Left lung (tissue), 10 donors: ENCODE results near the gene DIP2C. TPM values are rescaled to one million over a fixed set of nuclear protein-coding genes. Genes with fewer than 3 reads are reported as not detected.
A peak's percentile ranks its signal among the peaks of the same experiment; 100 is the strongest.

ENCODE experiments used
- ATAC-seq: fragments of 200-7000 bp; cut with Tn5 transposase; one replicate; pipeline ENCODE4 v1.9.1; 2020; ENCODE audit warnings: moderate library complexity
- DNase-seq, 4 donors: peaks; one replicate each; pipeline ENCODE4 v3.0.0-alpha.2; 2013 to 2020
- H3K27ac ChIP-seq, 2 donors: fragments of 200-600 bp; sonication (generic) in 1 of 2; one replicate each; pipeline versions ENCODE4 v1.5.0 to v1.8.0; 2020 to 2021
- H3K27me3 ChIP-seq, 2 donors: fragments of 200-600 bp; sonication (generic) in 1 of 2; one replicate each; pipeline versions ENCODE4 v1.5.0 to v1.8.0; 2020 to 2021
- H3K36me3 ChIP-seq, 2 donors: fragments of 200-600 bp; sonication (generic) in 1 of 2; one replicate each; pipeline versions ENCODE4 v1.5.0 to v1.8.0; 2020 to 2021
- H3K4me1 ChIP-seq, 2 donors: fragments of 200-600 bp; one replicate each; pipeline ENCODE4 v1.8.0; 2021
- H3K4me3 ChIP-seq, 2 donors: fragments of 200-600 bp; sonication (generic) in 1 of 2; one replicate each; pipeline versions ENCODE4 v1.5.0 to v1.8.0; 2020 to 2021; ENCODE audit warnings: mild to moderate bottlenecking in 1 of 2
- H3K9me3 ChIP-seq, 2 donors: fragments of 200-600 bp; sonication (generic) in 1 of 2; one replicate each; pipeline versions ENCODE4 v1.5.0 to v1.8.0; 2020 to 2021
- intact Hi-C, 2 donors: fragments of 100-400 bp; cut with DNase I; formaldehyde crosslinking; loops; one replicate each; pipeline versions ENCODE4 v1.11.2 to v1.14.2; 2022
- polyA plus RNA-seq, 6 donors: library from polyadenylated mRNA; unstranded; fragments of 120-200 nt; gene quantifications; one replicate each; pipeline ENCODE4 v1.2.1, GENCODE V29; 2013; ENCODE audit not compliant: insufficient read length in 6 of 6
- total RNA-seq, 2 donors: library from RNA; stranded (reverse); fragmentation: NEBNext Ultra II Directional; extraction: Animal tissue kit (Norgen Biotek cat#: 25700); gene quantifications; one replicate each; pipeline ENCODE4 v1.2.1, GENCODE V29; 2021
- TF ChIP-seq, protein P1 (sequence below), 2 donors: fragments of 200-600 bp; sonication (generic) in 1 of 2; IDR thresholded peaks; one replicate each; pipeline versions ENCODE4 v1.5.0 to v1.8.0; 2021; ENCODE audit warnings: antibody characterized with exemption in 2 of 2
- donor health status: DM: no; HTN: yes; CAD: no.
- donor health status: DM: no; HTN: no; CAD: no.

DIP2C gene
- total and polyA plus RNA-seq, 8 donors: 10.5 to 22.5 (median 19.5) TPM

DNA sequence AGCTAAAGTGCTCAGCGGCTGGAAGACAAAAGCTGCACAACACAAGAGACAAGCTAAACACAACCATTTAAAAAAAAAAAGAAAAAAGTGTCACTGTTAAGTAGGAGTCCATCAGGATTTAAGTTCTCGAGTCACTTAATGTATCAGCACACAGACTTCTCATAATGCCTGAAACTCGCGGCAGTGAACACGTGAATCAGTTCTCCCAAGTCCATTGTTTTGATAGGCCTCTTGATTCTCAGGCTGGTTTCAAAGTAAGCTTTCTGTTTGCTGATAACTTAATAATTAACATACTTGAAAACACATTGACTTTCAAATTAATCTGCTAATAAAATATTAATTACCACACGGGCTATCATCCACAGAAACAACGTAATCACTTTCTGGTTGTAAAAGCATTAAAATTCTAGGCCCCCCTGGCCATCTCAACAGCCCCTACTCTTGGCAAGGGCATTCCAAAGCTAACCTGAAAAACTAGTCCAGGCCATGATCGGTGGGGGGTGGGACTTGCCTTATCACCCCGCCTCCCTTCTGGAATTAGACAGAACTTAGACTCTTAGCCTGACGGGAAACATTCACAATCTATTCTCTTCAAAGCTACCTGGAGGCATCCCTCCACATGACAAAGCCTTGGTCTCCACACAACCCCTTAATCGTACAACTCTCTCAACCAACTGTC is 129.0 kb downstream of the DIP2C start:
- H3K9me3 ChIP-seq: peaks cover 0 to 12% of the 10 kb centered on the region in 2 donors
- no peak overlapping the region for H3K4me3 ChIP-seq
- H3K27me3 ChIP-seq: no peaks in the 10 kb centered on the region
- ATAC-seq (peak; percentile 75), DNase-seq (peak in 1 of 4 donors; percentile 40)
- intact Hi-C loops: no loop called here
- peaks cover 0 to 3% of the 10 kb centered on the region in 2 donors for H3K4me1 ChIP-seq
- no peak overlapping the region for H3K27ac ChIP-seq
- TF ChIP-seq, protein P1, sequence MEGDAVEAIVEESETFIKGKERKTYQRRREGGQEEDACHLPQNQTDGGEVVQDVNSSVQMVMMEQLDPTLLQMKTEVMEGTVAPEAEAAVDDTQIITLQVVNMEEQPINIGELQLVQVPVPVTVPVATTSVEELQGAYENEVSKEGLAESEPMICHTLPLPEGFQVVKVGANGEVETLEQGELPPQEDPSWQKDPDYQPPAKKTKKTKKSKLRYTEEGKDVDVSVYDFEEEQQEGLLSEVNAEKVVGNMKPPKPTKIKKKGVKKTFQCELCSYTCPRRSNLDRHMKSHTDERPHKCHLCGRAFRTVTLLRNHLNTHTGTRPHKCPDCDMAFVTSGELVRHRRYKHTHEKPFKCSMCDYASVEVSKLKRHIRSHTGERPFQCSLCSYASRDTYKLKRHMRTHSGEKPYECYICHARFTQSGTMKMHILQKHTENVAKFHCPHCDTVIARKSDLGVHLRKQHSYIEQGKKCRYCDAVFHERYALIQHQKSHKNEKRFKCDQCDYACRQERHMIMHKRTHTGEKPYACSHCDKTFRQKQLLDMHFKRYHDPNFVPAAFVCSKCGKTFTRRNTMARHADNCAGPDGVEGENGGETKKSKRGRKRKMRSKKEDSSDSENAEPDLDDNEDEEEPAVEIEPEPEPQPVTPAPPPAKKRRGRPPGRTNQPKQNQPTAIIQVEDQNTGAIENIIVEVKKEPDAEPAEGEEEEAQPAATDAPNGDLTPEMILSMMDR (IDR thresholded peaks at IDR 0.05): no peak
- H3K36me3 ChIP-seq: no peaks in the 10 kb centered on the region

DNA sequence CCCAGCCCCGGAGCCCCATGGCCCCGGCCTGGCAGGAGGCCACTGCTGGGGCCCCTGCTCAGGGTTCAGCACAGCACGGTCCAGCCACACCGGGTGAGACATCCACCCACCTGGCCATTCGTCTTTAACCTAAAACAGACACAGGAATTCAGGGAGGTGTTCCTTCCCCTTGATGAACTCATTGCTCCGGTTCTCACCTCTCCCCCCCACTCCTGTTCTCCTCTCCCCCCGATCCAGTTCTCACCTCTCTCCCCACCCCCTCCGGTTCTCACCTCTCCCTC is 129.8 kb downstream of the DIP2C start:
- ATAC-seq (no peak), DNase-seq (no peak)
- no peak overlapping the region for H3K27ac ChIP-seq
- peaks cover 0 to 12% of the 10 kb centered on the region in 2 donors for H3K9me3 ChIP-seq
- H3K4me3 ChIP-seq: no peak overlapping the region
- H3K36me3 ChIP-seq: no peaks in the 10 kb centered on the region
- H3K4me1 ChIP-seq: peaks cover 0 to 3% of the 10 kb centered on the region in 2 donors
- TF ChIP-seq, protein P1 (IDR thresholded peaks at IDR 0.05): no peak
- no peaks in the 10 kb centered on the region for H3K27me3 ChIP-seq
- intact Hi-C loops: no loop called here

DNA sequence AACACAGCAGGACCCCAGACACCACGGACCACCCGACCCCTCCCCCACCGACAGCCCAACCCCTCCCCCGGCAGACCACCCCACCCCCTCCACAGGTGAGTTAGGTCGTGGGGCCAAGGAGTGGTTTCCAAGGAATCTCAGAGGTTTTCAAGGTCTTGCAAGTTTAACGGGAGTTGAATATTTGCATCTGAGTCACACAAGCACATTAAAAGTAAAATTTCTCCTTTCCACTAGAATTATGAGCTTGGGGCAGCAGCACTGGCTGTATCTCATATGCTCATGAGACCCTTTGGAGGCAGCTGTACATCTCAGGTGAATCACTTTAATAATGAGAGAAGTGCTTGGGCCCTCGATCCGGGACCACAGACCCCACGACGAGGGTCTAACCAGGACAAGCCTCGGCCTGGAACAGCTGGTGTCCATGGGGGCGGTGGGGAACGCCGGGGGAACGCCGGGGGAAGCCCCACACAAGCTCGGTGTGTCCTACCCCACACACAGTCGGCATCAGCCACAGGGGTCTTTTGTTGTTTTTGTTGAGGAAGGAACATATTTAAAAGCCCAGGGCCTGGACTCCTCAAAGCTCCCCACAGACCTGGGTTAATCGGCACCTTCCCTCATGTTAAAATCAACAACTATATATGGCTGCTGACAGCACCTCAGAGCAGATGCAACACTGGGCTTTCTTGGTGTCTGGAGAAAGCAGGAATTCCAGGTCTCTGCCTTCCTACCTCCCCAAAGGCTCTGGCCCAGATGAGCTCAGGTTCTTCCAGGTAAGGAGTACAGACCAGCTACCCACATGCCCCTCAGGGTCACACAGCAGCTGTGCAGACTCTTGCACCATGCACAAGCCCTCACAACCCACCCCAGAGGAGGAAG is 130.3 kb downstream of the DIP2C start:
- TF ChIP-seq, protein P1 (IDR thresholded peaks at IDR 0.05): no peak
- intact Hi-C loops: no loop called here
- H3K4me1 ChIP-seq: peaks cover 0 to 3% of the 10 kb centered on the region in 2 donors
- H3K27ac ChIP-seq: no peak overlapping the region
- H3K9me3 ChIP-seq: peaks cover 0 to 7% of the 10 kb centered on the region in 2 donors
- H3K27me3 ChIP-seq: no peaks in the 10 kb centered on the region
- ATAC-seq (no peak), DNase-seq (no peak)
- no peaks in the 10 kb centered on the region for H3K36me3 ChIP-seq
- no peak overlapping the region for H3K4me3 ChIP-seq

DNA sequence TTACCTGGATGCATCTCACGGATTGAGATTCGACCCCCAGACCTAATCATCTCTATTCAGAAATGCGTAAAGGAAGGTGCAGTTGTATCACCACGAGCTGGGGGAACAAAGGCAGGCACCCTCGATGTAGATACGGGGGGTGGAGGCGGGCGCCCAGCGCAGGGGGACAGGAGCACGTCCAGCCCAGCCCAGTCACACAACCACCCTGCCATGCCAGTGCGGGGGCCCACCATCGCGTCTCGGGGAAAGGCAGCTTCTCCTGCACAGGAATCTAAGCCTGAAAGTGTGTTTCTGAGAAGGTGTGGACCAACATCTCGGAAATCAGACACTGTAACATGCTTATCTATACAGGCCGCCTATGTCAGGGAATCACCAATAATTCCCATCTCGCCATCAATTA is 131.1 kb downstream of the DIP2C start:
- no peak for ATAC-seq
- no peaks in the 10 kb centered on the region for H3K27me3 ChIP-seq
- no peaks in the 10 kb centered on the region for H3K36me3 ChIP-seq
- no peak overlapping the region for H3K27ac ChIP-seq
- no peaks in the 10 kb centered on the region for H3K9me3 ChIP-seq
- intact Hi-C loops: no loop called here
- TF ChIP-seq, protein P1 (IDR thresholded peaks at IDR 0.05): no peak
- no peak for DNase-seq
- H3K4me3 ChIP-seq: no peak overlapping the region
- peaks cover 0 to 3% of the 10 kb centered on the region in 2 donors for H3K4me1 ChIP-seq

DNA sequence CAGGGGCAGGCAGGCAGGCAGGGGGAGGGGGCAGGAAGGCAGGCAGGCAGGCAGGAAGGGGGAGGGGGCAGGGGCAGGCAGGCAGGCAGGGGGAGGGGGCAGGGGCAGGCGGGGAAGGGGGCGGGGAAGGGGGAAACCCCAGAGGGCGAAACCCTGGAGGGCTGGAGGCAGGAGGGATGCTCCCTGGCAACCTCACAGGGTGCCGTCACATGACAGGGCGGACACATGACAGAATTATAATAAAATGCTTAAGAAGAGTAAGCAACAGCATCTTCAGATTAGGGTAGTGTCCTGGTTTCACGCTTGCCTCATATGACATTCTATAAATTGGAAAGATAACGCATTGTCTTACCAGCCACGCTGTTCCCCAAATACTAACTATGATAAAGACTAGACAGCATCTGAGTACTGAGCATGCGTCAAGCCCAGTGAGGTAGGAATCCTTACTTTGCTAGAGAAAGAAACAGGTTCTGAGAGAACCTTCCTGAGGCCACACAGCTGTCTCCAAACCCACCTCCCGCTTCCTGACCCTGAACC is 131.6 kb downstream of the DIP2C start:
- no peak for DNase-seq
- H3K4me3 ChIP-seq: no peak overlapping the region
- TF ChIP-seq, protein P1 (IDR thresholded peaks at IDR 0.05): no peak

More for the DNA sequence above, 131.6 kb downstream of the DIP2C start:
- Histone ChIP-seq H3K9me3 (no peaks in the 10 kb centered on the region), H3K4me1 (peaks cover 0 to 3% of the 10 kb centered on the region in 2 donors), H3K27me3 (no peaks in the 10 kb centered on the region), H3K36me3 (no peaks in the 10 kb centered on the region), H3K27ac (no peak overlapping the region)
- intact Hi-C loops: no loop called here
- no peak for ATAC-seq
